Epidermal melanocyte (primary cell): ENCODE measurements around the gene NMNAT1.
"Not testable (repeated sequence)": the region's sequence is repeated elsewhere in the genome, so short reads cannot be mapped to it uniquely, and the experiment has no call there.

Experiments used
- DNase-seq: peaks from one replicate; pipeline ENCODE4 v3.0.0; 2011; ENCODE audit warnings: low spot score; ENCODE audit not compliant: insufficient read length

The NMNAT1 gene

GRCh38 chr1:10019561-10019960, 76.3 kb downstream of the NMNAT1 start:
- DNase-seq, result no peak

- DNase-seq, result no peak
Observed at GRCh38 chr1:10020086-10020485, 76.8 kb downstream of the NMNAT1 start.

GRCh38 chr1:10020678-10021077, 77.4 kb downstream of the NMNAT1 start:
- not testable (repeated sequence) for DNase-seq

- not testable (repeated sequence) for DNase-seq
Observed at GRCh38 chr1:10021992-10022391, 78.7 kb downstream of the NMNAT1 start.

- DNase-seq, result no peak
Observed at GRCh38 chr1:10022656-10023055, 79.4 kb downstream of the NMNAT1 start.

GRCh38 chr1:10025354-10025753, 82.1 kb downstream of the NMNAT1 start:
- no peak for DNase-seq

GRCh38 chr1:10027027-10027426, 83.8 kb downstream of the NMNAT1 start:
- no peak for DNase-seq

GRCh38 chr1:10028956-10029500, 85.8 kb downstream of the NMNAT1 start:
- DNase-seq, result not testable (repeated sequence)

GRCh38 chr1:10031461-10031860, 88.2 kb downstream of the NMNAT1 start:
- DNase-seq, result no peak

GRCh38 chr1:10032590-10033358, 89.5 kb downstream of the NMNAT1 start, which contains the start of gene UBE4B:
Gene UBE4B (plus strand): TSS chr1:10032958. CDS start chr1:10033671, 713 bp downstream.
- peak; percentile 91 for DNase-seq

- DNase-seq, result no peak
Observed at GRCh38 chr1:10033359-10033845, 90.1 kb downstream of the NMNAT1 start.
